Urothelium cell line (cell line): ENCODE results near the gene TAOK1.

Experiments used
- DNase-seq: peaks from one replicate; pipeline ENCODE4 v3.0.0; 2011; ENCODE audit warnings: low spot score, mixed read lengths
- FAIRE-seq: peaks from 2 replicates; lab custom pipeline; 2011; peaks lifted over from hg19 to GRCh38; lab: Jason Lieb, UNC

TAOK1 gene

DNA sequence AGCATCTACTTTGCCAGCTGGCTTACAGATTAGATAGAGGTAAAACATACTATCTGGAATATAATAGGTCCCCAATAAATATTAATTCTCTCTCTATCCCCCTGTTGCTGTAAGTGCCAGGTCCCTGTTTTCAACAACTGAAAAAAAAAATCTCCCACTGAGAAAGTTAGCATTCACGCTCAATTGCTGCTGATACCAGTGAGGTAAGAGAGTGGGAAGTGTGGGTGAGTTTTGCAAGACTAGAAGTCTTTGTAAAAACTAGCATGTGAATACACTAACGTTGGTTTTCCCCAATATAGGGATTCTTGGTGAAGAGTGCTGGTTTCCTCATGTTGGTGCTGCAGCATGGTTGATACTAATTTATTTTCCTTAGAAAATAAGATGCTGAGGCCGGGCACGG is 11.7 kb upstream of the TAOK1 start:
- FAIRE-seq (no peak), DNase-seq (no peak)

DNA sequence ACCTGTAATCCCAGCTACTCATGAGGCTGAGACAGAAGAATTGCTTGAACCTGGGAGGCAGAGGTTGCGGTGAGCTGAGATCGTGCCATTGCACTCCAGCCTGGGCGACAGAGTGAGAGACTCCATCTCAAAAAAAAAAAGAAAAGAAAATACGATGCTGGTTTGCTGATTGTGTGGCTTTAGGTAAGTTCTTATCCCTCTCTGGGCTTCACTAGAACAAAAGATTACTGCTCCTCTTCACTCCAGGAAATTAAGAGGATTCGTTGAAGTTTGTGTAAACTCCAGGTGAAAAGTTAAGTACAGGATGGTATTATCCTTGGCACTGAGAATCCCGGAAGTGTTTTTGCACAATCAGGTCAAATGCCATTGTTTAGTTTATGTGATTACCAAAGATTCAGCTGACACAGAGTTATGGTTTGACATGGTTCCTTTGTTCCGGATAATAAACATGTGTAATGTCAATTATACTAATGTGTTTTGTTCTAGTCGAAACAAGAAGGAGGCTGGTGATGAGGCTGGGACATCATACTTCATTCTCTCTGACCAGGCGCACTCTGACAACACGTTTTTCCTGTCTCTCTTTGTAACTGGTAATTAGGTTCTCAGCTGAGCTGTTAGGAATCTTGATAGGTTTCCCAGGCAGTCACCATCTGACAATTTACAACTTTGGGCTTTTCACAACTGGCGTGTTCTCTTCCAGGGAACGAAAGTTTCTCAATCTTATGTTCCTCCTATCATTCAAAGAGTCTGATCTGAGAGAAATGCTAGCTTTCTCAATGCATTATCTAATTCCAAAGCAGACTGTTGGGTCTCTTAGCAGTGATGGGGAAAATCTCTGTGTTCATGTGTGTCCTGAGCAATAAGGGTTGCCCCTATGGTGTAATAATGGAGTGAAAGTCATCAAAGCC is 10.8 kb upstream of the TAOK1 start:
- FAIRE-seq (no peak), DNase-seq (no peak)

DNA sequence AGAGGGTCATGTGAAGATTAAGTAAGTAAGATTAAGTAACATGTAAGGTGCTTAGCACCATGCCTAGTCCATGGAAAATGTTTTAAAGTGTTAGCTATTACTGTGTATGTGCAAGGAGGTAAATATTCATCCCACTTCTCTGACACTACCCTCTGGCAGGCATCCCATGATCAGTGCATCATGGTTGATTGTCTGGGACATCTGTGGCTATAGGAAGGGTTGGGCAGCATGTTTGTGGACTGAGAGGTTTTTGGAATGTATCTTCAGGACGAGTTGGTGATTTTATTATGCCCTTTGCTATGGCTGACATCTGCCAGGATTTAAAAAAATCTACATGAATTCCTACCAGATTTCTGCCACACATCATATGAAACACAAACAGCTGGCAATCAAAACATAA is 6.5 kb upstream of the TAOK1 start:
- FAIRE-seq (no peak), DNase-seq (no peak)

DNA sequence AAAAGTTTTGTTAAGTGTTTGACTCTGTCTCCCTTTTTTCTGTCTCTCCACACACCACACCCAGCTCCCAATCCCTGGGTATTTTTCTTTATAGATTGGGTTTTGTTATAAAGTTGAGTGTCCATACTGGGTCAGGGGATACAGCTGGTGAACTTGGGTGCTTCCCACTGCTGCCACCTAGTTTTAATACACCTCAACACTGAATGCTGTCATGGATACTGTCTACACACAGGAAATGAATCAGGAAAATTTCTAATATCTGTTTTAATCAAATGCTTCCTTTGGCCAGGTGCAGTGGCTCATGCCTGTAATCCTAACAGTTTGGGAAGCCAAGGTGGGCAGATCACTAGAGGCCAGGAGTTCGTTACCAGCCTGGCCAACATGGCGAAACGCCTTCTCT is 5.3 kb upstream of the TAOK1 start:
- DNase-seq (no peak), FAIRE-seq (no peak)

DNA sequence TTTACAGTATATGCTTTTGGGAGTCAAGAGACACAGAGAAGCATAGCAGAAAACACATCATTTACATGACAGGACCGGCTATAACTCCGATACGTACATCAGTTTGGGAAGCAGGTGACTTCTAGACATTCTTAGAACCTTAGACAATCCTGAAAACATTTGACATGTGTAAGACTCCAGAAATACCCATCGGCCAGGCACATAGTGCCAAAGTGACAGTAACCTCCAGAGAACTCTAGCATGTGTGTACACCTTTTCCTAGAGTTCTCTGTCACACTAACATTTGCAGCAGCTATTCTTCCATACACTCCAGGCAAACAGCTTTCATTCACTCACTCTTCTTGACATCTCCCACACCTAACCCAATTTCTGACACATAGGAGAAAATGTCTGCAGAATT is 3.4 kb upstream of the TAOK1 start:
- FAIRE-seq: no peak
- DNase-seq: no peak

DNA sequence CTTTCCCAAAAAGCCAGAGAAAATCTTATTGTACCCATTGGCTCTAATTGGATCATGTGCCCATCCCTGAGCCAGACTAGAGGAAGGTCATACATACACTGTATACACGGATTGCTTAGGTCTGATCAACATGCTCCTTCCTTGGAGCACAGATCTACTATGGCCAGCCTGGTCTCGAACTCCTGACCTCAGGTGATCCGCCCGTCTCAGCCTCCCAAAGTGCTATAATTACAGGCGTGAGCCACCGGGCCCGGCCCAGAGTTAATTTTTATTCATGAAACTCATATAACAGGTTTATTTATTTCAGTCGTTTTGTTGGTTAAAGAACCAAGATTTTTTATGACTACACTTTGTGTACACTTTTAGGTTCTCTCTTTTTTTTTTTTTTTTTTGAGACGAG is 1.2 kb upstream of the TAOK1 start:
- FAIRE-seq (no peak), DNase-seq (no peak)

DNA sequence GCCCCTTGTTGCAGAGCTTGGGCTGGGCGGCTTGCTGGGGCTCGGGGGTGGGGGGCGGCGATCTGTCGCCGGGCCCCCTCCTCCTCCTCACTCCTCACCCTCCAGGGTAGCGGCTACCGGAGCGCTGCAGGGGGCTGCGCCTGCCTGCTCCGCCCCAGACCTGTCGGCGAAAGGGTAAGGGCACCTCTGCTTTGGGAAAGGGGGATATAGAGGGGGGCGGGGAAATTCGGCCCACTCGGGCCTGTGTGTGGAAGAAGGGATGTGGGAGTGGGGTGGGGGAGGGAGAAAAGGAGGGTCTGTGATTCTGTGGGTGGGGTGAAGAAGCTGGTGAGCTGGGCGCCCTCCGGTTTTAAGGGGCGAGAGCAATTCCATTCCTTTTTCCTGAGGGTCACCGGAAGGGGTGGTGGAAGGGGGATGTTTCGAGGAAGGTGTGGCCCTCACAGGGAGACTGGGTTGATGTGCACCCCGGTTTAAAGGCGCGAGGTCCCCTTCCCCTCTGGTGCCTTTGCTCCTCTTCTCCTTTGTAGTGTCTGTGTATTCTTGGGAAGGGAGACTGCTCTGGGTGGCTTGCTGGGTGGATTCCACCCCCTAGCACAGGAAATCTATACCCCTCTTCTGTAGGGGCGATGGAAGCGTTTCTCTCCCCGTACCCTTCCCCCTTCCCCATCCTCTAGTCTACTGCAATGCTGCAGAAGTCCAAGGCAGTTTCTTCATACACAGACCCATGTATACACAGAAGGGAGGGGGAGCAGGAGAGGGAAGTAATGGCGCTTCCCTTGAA is 878 bp downstream of the TAOK1 start:
- no peak for FAIRE-seq

DNA sequence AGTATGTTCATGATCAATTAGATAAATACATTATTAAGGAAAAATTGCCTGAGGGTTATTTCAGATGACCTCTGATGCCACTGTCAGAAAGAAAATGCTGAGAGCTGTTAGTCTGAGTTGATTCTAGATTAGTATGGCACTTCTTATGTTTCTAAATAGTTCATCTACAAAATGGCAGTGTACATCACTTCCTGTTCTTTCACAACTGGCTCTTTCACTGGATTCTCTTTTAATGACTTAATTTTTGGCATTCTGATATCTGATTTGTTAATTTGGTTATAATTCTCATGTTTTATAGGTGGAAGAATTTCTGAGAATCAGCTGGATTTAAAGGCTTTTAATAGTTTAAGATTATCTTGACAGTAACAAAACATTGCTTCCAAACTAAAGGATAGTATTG is 3.3 kb downstream of the TAOK1 start:
- DNase-seq (no peak), FAIRE-seq (no peak)

More for the DNA sequence above, 878 bp downstream of the TAOK1 start:
- DNase-seq: peak; percentile 27

DNA sequence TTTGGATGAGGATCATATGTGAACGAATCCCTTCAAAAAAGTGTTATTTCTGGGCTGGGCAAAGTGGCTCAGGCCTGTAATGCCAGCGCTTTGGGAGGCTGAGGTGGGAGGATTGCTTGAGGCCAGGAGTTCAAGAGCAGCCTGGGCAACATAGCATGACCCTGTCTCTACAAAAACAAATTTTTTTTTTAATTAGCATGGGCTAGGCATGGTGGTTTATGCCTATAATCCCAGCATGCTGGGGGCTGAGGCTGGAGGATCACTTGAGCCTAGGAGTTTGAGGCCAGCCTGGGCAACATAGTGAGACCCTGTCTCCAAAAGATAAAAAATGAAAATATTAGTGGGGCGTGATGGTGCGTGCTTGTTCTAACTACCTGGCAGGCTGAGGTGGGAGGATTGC is 4.6 kb downstream of the TAOK1 start:
- no peak for FAIRE-seq
- no peak for DNase-seq

DNA sequence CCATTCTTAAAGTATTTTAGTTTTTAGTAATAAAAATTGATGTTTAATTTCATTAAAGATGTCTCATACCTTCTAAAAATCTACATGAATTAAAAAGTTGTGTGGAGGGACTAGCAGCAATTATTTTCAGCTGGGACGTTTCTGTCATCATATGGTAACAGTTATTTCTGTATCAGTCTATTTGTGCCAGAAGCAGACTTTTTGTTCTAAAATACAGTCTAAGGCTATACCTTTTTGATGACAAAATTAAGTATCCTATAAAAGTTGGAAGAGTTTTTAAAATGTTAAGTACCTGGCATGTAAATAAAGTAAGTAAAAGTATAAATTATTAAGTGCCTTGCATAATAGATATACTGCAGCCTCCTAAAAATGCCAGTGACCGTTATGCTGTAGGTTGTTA is 5.9 kb downstream of the TAOK1 start:
- FAIRE-seq: no peak

DNA sequence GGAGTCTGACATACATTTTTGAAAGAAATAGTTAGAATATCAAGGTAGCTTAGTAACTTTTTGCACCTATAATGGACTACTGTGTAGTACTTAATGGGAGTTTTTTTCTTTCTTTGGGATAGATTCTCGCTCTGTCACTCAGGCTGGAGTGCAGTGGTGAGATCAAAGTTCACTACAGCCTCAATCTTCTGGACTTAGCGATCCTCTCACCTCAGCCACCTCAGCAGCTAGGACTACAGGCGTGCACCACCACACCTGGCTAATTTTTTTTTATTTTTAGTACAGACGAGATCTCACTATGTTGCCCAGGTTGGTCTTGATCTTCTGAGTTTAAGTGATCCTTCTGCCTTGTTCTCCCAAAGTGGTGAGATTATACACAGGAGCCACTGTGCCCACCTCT is 9.5 kb downstream of the TAOK1 start:
- DNase-seq (no peak), FAIRE-seq (no peak)

More for the DNA sequence above, 5.9 kb downstream of the TAOK1 start:
- no peak for DNase-seq

DNA sequence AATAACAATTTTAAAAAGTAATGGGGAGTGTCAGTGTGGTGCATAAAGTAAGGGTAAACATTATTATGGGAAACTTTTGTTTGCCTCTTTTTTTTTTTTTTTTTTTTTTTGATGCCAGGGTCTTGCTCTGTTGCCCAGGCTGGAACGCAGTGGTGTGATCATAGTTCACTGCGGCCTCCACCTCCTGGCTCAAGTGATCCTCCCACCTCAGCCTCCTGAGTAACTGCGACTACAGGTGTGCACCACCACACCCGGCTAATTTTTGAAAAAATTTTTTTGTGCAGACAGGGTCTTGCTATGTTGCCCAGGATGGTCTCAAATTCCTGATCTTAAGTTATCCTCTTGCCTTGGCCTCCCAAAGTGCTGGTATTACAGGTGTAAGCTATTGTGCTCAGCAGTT is 10.7 kb downstream of the TAOK1 start:
- DNase-seq: no peak
- FAIRE-seq: no peak

DNA sequence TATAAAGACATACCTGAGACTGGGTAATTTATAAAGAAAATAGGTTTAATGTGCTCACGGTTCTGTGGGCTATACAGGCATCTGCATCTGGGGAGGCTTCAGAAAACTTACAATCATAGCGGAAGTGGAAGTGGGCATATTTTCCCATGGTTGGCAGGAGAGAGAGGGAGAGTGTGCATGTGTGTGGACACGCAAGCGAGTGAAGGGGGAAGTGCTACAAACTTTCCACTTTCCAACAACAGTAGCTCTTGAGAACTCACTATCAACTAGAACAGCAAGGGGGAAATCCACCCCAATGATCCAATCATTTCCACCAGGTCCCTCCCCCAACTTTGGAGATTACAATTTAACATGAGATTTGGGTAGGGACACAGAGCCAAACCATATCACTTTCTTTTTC is 11.1 kb downstream of the TAOK1 start:
- FAIRE-seq (no peak), DNase-seq (no peak)

DNA sequence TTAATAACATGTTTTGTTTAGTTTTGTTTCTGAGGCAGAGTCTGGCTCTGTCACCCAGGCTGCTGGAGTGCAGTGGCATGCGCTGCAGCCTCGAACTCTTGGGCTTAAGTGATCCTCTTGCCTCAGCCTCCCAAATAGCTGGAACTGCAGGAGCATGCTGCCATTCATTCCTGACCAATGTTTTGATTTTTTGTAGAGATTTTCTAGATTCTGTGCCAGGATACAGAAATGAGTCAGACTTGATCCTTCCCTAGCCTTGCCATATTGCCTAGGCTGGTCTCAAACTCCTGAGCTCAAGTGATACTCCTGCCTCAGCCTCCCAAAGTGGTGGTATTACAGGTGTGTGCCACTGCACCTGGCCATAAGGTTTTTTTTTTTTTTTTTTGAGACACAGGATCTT is 17.7 kb downstream of the TAOK1 start:
- FAIRE-seq: no peak
- DNase-seq: no peak

DNA sequence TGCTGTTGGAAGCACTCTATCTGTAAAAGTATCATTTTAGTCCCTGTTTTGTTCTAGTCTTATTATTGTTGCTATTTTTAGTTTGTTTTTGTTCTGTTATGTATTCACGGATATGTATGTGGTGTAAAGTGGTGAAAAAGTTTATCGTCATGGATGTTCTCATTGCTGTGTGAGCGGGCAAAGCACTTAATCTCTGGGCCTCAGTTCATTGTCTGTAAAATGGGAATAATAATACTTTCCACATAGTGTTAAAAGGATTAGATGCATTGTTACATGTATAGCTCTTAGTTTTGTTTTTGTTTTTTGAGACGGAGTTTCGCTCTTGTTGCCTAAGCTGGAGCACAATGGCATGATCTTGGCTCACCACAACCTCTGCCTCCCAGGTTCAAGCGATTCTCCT is 19.8 kb downstream of the TAOK1 start:
- FAIRE-seq (no peak), DNase-seq (no peak)

DNA sequence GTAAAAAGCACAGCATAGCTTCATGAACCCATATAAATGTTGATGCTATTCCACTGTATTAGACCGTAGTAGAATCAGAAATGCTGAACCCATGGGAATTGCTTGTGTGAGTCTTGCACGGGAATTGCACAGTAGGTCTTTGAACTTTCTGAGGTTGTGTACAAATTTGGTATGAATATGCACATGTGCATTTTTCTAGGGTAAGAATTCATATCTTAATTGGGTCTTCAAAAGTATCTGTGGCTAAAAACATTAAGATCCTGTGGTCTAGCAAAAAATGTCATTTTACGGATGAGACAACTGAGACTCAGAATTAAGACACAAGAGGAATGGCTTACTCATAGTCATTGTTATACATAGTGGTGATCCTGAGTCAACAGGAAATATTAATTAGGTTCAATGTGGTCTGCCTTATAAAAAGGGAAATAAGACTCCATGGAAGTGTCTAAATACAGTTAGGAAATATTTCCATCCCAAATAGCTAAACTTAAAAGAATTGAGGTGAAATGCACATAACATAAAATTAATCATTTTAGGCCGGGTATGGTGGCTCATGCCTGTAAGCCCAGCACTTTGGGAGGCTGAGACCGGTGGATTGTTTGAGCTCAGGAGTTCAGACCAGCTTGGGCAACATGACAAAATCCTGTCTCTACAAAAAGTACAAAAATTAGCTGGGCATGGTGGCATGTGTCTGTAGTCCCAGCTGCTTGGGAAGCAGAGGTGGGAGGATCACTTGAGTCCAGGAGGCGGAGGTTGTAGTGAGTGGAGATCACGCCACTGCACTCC is 22.8 kb downstream of the TAOK1 start:
- peak; percentile 4 for DNase-seq
- FAIRE-seq: no peak

DNA sequence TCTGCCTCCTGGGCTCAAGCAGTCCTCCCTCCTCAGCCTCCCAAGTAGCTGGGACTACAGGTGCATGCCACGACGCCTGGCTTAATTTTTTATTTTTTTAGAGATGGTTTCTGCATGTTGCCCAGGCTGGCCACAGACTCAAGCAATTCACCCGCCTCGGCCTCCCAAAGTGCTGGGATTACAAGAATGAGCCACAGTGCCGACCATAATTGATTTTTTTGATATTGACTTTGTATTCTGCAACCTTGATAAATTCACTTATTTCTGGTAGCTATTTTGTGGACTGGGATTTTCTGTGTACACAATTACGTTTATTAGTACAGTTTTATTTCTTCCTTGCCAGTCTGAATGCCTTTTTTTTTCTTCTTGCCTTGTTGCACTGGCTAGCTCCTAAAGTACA is 30.0 kb downstream of the TAOK1 start:
- no peak for FAIRE-seq
- no peak for DNase-seq

DNA sequence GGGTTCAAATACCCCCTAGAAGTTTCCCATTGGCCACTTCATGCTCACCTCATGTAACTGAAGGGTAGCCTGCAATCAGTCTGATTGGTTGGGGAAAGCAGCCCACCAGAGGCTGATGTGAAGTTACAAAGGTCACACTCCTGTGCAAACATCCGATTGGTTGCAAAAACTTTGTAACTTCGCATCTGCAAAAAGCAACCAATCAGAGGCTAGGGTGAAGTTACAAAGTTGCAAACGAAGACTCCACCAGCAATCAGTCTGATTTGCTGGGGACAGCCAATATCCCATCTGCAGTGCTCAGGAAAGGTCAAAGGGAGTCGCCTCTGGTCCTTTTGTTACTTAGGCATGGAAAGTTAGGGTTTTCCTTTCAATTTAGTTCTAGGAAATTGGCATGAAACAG is 40.1 kb downstream of the TAOK1 start:
- FAIRE-seq: no peak
- DNase-seq: no peak

DNA sequence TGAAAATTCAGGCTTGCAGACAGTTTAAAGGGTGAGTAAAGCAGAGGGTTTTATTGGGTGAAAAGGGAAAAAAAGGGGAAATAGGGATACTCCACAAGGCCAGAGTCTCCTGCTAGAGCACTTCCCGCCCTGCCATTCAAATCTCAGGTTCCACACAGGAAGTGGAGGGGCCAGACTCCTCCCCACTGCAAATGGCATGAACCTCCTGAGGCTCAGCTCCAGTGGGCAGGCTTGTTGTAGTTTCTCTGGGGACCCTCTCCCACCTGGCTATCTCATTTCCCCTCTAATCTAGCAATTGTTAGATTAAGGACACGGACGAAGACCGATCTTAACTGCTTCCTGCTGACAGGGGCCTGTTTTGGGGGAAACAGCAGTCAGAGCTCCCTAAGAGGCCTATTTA is 43.4 kb downstream of the TAOK1 start:
- no peak for DNase-seq
- FAIRE-seq: no peak

DNA sequence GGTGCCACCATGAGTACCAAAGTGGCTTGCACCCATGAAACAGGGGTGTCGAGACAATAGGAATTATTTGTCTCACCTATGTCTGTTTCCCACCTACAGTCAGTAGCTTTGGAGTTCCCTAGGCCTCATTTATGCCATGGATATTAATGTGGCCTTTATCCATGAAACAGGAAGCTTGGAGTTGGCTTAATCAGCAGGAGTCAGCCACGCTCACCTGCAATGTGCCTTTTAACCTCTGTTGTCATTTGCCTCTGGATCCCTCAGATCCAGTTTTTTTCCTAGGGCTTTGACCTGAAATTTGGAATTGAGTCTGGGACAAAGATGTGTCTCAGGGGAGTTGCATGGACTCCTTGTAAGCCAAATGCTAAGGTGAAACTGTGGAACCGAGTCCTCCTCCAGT is 44.4 kb downstream of the TAOK1 start:
- FAIRE-seq (no peak), DNase-seq (no peak)

DNA sequence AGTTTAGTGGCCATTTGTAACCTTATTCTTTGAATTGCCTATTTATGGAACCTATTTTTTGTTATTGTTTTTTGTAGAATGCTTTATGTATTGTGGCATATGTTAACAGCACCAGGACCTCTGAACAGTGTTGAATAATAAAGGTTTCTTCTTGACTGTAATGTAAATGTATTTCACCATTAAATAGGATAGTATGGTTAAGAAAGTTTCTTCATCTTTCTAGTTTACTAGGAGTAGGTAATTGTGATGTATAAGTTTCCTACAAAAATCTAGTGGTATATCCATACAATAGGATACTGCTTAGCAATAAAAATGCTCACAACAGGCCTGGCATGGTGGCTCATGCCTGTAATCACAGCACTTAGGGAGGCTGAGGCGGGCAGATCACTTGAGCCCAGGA is 52.3 kb downstream of the TAOK1 start:
- DNase-seq (no peak), FAIRE-seq (no peak)
